Retina (tissue), 1 donor: Measurements from ENCODE around the gene IFNL2.
A peak's percentile ranks its signal among the peaks of the same experiment; 100 is the strongest.
"Not testable (repeated sequence)": the region's sequence is repeated elsewhere in the genome, so short reads cannot be mapped to it uniquely, and the experiment has no call there.

Experiments
- DNase-seq: peaks from one replicate; pipeline ENCODE4 v3.0.0-alpha.2; 2016

IFNL2 gene

DNA sequence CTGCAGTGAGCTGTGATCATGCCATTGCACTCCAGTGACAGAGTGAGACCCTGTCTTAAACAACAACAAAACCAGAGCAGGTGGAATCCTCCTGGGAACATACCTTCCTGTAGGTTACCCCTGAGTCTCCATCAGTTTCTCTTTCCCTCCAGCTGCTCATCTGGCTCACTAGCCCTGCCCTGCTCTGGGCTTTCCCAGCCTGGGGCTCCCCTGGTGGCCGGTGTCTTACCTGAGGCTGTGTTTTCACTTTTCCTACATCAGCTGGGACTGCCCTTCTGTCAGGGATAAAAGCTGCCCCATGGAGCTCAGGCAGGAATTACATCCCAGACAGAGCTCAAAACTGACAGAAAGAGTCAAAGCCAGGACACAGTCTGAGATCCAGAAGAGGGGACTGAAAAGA lies at the start of gene IFNL2:
TSS of gene IFNL2 (plus strand) at position 312 of the 400 bp plus-strand sequence. CDS start 173 bp downstream, outside the sequence.
- not testable (repeated sequence) for DNase-seq

DNA sequence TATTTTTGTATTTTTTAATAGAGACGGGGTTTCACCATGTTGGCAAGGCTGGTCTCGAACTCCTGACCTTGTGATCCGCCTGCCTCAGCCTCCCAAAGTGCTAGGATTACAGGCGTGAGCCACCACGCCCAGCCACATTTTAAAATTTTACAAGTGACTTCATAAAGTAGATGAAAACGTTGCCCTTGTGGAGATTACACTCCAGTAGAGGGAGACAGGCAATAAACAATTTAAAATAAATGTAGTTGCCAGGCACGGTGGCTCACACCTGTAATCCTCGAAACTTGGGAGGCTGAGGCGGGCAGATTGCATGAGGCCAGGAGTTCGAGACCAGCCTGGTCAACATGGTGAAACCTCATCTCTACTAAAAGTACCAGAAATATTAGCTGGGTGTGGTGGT lies 49.1 kb upstream of the IFNL2 start:
- DNase-seq: not testable (repeated sequence)

DNA sequence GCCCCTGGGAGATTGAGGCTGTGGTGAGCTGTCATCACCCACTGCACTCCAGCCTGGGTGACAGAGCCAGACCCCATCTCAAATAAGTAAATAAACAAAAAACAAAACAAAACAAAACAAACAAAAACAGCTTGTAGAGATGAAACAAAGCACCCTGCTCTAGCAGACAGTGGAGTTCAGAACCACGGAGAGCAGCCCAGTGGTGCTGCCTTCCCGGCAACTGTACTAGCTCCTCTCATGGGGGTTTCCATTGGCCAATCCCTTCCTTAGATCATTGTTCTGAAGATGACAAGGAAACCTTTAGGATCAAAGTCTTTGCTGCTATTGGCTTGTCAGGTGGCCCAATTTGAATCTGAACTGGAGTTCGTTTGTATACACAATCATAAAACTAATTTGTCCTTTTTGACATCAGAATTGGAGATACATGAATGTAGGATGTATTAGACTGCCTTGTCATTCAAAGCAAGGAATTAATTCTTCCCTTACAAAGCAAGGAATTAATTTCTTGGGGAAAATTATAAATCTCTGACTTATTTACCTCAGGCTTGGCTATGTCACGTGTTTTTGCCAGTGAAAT lies 44.4 kb upstream of the IFNL2 start:
- no peak for DNase-seq

DNA sequence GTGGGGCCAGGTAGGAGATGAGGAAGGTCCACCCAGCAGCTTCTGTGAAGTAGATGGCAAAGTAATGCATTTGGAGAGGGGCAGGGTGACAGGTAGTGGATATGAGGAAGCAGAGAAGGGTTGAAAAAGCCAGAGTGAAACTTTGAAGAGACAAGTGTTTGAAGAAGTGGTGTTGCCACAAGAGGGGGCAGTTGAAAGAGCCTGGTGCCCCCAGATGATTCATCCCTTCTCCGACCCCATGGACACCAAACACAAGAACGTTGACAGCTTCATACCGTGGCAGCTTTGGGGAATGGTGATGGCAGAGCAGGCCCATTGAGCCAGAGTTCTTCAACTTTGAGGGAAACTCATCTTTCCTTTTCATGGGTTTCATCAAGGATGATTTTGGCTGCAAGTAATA lies 43.3 kb upstream of the IFNL2 start:
- no peak for DNase-seq

DNA sequence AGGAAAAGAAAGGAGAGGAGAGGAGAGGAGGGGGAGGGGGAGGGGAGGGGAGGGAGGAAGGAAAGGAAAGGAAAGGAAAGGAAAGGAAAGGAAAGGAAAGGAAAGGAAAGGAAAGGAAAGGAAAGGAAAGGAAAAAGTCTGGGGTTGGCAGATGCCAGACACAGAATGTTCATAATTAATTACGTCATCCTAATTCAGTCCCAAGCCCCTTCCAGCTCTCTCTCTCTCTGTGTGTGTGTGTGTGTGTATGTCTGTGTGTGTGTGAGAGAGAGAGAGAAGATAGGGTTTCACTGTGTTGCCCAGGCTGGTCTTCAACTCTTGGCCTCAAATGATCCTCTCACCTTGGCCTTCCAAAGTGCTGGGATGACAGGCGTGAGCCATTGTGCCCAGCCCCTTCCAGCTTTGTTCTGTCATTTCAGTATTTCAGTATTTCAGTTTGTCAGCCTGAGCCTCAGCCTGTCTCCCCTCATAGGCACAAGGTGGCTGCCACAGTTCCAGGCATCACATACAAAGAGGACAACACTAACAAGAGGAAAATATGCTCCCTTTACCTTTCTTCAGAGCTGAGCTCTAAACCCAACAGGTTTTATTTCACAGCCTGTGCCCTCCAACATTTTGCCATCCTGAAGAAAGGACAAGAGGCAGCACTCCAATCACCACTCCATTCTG lies 38.0 kb upstream of the IFNL2 start:
- DNase-seq: no peak

DNA sequence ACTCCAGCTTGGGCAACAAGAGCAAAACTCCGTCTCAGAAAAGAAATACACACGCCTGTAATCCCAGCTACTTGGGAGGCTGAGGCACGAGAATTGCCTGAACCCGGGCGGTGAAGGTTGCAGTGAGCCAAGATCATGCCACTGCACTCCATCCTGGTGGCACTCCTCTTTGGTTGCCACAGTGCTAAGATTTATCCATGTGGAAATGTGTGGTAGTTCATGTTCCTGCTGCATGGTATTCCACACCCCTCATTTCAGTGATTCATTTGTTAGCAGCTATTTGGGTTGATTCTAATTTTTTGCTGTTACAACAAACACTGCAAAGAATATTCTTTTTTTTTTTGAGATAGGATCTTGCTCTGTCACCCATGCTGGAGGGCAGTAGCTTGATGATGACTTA lies 35.5 kb upstream of the IFNL2 start:
- no peak for DNase-seq

DNA sequence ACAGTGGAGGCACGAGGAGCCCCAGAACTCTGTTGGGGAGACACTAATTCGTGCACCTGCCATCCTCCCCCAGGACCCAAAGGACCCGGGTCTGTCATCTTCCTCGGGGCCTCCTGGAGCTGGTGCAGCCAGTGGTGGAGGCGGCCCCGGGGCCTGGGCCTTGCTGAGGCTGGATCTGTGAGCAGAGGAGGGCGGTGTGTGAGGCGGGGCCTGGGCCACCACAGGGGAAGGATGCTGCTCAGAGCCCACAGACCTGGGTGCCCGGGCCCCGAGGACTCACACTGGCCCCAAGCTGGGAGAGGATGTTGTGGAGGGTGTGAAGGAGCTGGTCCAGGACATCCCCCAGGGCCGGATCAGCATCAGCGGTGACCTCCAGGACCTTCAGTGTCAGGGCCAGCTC lies 31.7 kb upstream of the IFNL2 start:
- DNase-seq: no peak

DNA sequence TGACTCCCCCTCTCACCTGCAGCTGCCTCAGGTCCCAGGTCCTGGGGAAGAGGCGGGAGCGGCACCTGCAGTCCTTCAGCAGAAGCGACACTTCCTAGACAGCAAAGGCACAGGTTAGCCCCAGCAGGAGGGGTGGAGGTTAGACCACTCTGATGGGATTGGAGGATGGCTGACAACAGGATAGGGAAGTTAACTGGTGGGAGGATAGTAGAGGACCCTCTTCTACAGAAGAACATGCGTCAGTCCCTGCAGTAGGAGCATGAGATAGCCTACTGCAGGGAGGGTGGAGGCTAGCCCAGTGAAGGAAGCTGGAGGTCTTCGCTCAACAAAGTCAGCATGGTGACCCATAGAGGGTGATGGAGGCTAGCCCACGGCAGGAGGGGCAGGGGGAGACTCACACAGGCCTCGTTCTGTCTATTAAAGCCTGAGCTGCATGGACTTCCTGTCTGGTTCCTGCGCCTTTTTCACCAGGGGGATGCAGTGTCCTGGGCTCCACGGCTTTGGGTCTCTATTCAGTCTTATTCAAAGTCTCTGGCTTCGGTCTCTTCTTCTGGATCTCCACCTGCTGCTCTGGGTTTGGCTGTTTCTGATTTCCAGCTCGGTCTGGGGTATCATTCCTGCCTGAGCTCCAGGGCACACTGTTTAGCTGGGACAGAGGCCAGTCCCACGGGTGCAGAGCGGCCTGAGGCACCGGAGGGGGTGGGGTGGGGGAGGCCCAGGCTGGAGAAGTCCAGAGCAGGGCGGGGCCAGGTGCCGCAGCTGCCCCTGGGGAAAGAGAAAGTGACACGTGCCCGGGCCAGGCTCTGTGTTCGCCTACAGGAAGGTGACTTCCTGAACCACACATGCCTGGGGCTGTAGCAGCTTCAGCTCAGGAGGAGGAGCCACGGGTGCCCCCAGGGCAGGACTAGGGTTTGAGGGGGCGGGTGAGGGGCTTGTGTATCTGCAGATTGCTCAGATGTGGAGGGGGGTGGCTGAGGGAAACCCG lies 30.7 kb upstream of the IFNL2 start:
- DNase-seq: no peak

DNA sequence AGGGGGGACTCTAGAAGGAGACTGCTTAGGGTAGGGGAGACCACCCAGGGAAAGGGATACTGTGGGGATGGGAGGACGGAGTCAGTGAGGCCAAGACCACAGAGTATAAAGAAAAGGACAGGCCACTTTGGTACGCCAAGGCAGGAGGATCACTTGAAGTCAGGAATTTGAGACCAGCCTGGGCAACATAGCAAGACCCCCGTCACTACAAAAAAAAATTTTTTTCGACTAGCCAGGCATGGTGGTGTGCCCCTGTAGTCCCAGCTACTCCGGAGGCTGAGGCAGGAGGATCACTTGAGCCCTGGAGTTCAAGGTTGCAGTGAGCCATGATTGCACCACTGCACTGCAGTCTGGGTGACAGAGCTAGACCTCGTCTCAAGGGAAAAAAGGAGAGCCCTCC lies 30.0 kb upstream of the IFNL2 start:
- no peak for DNase-seq

DNA sequence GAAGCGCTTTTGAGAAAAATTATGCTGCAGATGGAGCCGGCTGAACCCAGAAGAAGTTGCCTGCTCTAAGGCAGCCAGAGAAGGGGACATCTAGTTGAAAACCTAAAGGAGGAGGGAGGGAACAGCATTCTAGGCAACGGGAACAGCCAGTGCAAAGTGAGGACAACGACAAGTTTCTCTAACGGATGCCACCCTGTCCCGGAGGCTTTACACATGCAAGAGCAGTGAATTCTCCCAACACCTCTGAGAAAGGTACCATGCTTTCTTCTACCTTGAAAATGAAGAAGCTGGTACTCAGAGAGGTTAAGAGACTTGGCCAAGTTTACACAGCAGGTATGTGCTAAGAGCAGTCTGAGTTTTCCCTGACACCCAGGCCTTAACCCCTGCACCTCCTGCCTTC lies 29.3 kb upstream of the IFNL2 start:
- no peak for DNase-seq

DNA sequence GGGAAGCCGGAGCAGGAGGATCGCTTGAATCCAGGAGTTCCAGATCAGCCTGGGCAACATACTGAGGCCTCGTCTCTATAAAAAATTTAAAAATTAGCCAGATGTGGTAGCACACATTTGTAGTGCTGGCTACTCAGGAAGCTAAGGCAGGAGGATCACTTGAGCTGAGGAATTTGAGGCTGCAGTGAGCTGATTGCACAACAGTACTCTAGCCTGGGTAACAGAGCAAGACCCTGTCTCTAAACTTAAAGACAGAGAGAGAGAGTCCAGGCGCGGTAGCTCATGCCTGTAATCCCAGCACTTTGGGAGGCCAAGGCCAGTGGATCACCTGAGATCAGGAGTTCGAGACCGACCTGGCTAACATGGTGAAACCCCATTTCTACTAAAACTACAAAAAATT lies 27.8 kb upstream of the IFNL2 start:
- no peak for DNase-seq

DNA sequence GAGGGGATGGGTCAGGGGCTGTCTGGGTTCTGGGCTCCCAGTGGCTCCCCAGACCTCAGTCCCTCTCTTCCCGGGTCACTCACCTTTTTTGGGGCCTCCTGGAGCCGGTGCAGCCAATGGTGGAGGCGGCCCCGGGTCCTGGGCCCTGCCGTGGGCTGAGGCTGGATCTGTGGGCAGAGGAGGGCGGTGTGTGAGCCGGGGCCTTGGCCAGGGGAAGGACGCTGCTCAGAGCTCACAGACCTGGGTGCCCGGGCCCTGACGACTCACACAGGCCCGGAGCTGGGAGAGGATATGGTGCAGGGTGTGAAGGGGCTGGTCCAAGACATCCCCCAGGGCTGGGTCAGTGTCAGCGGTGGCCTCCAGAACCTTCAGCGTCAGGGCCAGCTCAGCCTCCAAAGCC lies 24.5 kb upstream of the IFNL2 start:
- DNase-seq: not testable (repeated sequence)

DNA sequence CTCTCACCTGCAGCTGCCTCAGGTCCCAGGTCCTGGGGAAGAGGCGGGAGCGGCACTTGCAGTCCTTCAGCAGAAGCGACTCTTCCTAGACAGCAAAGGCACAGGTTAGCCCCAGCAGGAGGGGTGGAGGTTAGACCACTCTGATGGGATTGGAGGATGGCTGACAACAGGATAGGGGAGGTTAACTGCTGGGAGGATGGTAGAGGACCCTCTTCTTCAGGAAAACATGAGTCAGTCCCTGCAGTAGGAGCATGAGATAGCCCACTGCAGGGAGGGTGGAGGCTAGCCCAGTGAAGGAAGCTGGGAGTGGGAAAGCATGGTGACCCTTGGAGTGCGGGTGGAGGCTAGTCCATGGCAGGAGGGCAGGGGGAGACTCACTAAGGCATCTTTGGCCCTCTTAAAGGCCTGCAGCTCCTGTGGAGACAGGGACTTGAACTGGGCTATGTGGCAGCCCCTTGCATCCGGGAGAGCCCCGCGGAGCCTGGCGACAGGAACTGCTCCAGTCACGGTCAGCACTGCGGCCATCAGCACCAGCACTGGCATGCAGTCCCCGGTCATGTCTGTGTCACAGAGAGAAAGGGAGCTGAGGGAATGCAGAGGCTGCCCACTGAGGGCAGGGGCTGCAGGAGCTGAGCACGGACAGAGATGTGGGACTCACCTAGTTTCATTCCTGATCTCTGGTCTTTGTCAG lies 23.6 kb upstream of the IFNL2 start, which contains the start of gene IFNL3:
TSS of gene IFNL3 (minus strand) at position 597 of the 691 bp plus-strand sequence. CDS start at position 558, 39 bp downstream.
- DNase-seq: not testable (repeated sequence)

DNA sequence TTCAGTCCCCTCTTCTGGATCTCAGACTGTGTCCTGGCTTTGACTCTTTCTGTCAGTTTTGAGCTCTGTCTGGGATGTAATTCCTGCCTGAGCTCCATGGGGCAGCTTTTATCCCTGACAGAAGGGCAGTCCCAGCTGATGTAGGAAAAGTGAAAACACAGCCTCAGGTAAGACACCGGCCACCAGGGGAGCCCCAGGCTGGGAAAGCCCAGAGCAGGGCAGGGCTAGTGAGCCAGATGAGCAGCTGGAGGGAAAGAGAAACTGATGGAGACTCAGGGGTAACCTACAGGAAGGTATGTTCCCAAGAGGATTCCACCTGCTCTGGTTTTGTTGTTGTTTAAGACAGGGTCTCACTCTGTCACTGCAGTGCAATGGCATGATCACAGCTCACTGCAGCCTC lies 23.0 kb upstream of the IFNL2 start:
- not testable (repeated sequence) for DNase-seq

DNA sequence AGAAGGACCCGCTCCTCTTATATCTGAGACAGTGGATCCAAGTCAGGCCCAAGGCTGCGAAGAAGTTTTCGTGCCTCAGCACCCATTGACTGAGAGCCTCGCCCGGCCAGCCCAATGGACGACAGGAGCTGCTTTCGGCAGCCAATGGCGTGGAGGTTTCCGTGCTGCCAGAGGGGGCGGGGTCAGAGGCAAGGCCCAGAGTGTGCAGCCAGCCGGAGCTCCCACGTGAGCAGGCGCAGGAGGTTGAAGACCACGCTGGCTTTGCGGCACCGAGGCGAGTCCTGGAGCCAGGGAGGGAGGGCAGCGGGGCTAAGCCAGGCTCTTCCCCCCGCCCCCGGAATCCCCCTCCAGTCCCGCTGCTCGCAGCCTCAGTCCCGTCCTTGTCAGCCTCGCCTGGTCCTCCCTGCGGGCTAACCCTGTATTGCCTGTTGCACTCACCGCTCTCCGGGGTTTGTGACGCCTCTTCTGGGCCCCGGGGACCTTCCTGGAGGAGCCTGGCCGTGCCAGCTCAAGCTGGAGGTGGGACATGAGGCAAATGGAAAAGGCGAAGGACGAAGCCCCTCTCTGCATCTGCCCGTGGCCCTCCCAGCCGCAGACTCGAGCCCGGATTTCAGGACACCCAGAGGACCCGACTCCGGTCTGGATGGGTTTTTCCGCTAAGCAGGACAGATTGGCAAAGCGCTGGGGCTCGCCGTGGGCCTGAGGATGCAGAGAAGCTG lies 21.1 kb upstream of the IFNL2 start:
- DNase-seq: peak; percentile 61

DNA sequence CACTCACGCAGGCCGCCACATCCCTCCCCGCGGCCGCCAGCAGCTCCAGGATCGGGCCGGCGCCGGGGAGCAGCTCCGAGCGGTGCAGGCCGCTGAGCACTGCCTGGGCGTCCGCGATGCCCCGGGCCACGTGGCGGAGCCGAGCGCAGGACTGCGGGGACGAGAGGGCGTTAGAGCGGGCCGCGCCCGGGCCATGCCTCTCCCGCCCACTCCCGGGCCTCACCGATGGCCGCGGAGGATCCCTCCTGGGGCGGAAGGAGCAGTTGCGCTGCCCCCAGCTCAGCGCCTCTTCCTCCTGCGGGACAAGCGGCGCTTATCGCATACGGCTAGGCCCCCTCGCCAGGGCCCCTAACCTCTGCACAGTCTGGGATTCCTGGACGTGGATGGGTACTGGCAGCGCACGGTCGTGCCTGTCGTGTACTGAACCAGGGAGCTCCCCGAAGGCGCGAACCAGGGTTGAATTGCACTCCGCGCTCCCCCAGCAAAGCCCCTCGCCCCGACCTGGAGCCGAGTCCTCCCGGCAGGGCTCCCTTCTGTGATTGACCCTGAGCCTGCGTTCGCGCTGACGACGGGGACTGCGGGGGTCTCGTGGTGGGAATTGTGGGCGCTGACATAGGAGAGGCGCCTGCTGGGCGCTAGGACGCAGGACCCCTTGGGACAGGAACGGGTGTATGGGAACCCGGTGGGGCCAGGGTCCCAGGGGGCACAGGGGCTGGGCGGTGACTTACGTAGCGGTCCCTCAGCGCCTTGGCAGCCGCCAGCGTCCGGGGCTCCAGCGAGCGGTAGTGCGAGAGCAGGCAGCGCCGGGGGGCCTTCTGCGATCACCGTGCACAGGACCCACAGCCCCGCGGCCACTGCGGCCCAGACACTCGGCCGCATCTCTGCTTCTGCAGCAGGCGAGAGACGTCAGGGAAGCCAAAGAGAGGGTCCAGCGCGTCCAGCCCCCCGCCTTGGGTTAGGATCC lies 20.2 kb upstream of the IFNL2 start:
- DNase-seq: peak; percentile 72

DNA sequence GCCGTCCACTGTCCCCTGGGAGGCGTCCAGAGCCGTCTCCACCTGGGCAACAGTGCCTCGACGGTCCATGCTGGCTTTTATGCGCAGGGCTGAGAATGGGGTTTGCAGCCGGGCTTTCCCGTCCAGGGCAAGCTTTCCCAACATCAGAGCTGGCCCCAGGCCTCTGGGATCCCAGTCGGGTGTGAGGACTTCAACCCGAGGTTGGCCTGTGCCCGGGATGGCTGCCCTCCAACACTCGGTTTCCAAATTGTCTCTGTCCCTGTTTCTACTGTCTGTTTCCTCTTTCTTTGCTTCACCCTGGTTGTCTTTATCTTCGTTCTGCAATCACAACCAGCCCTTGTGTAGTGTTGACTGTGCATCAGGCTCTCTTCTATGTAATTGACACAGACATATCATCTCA lies 19.4 kb upstream of the IFNL2 start, which contains the start of gene IFNL4:
TSS of gene IFNL4 (minus strand) at position 51 of the 400 bp plus-strand sequence.
- DNase-seq: no peak

DNA sequence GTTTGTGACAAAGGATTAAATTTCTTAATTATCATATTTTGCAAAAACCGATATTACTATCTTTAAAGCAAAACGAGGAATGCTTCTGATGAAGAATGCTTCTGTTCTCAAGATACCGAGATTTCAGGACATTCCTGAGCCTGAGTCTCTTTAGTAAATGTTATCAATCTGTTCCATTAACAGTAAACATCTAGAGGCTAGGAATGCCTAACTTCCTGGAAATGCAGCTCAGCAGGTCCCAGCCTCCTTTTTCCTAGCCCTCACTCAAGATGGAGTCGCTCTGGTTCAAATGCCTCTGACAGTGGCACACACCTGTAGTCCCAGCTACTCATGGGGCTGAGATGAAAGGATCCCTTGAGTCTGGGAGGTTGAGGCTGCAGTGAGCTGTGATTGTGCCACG lies 17.1 kb upstream of the IFNL2 start:
- no peak for DNase-seq

DNA sequence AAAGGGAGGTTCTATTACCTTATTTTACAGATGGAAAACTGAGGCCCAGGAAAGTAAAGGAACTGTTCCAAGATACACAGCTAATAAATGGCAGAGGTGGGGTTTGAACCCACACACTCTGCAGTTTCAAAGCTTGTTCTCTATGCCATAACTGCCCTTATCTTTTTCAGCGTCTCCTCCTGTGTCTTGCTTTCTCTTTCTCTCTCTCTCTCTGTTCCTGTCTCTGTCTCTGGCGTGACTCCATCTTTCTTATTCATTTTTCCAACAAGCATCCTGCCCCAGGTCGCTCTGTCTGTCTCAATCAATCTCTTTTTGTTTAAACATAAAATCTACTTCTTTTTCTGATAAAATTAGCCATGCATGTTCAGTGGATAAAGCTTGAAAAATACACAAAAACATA lies 16.4 kb upstream of the IFNL2 start:
- no peak for DNase-seq

DNA sequence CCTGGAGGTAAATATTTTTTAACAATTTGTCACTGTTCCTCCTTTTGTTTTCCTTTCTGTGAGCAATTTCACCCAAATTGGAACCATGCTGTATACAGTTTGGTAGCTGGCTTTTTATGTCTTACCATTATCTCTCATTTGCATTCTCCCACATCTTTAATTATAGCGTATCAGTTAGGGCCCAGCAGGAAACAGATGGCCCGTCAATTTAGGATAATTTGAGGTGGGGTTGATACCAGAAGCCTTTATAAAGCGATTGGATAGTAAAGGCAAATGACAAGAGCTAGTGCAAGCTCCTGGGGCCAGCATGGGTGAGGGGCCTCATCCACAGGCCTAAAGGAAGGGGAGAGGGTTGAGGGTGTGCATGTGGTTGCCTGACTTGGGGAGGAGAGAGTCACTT lies 15.7 kb upstream of the IFNL2 start:
- no peak for DNase-seq
